Amniotic epithelial cell (primary cell): ENCODE measurements around the gene XAGE3.

ENCODE experiments used
- DNase-seq: peaks from one replicate; pipeline ENCODE4 v3.0.0-alpha.2; 2010; ENCODE audit warnings: low read depth

The XAGE3 gene

GRCh38 chrX:52839137-52839536 is 28.7 kb downstream of the XAGE3 start:
- DNase-seq, result no peak

DNA sequence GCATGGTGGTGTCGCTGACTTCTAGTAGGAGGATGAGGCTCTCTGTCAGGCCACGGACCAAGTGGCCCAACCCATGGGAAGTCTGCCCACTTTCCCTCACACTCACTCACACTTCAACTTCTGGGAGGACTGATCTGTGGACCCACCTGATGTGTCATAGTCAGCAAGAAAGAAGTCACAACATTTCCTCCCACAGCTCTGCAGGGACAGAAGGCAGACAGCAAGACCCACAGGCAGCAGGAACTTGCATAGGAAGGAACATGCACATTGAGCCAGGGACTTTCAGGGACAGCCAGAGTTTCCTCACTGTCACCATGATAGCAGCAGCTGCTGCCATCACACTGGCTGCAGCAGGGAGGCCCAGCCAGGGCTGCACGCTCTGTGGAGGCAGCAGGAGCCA is 37.3 kb downstream of the XAGE3 start:
- no peak for DNase-seq

DNA sequence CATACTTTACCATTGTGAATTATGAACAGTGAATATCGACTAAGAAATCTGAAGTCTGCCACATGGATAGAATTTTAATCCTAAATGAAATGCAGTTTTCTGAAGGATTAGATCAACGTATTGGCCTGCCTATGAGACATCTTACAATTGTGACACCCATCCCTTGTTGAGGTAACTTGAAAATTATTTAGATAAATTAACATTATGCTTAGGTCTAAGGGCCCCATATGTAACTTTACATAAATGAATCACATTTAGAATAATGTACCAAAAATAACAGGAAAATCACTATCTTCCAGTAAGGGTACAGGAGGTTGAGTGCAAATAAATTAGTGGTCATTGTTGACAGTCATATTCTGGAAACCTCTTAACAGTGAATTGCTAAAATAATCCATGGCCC is 43.3 kb downstream of the XAGE3 start:
- DNase-seq, result no peak

- DNase-seq, result no peak
Observed at GRCh38 chrX:52821079-52821760, 46.7 kb downstream of the XAGE3 start.

DNA sequence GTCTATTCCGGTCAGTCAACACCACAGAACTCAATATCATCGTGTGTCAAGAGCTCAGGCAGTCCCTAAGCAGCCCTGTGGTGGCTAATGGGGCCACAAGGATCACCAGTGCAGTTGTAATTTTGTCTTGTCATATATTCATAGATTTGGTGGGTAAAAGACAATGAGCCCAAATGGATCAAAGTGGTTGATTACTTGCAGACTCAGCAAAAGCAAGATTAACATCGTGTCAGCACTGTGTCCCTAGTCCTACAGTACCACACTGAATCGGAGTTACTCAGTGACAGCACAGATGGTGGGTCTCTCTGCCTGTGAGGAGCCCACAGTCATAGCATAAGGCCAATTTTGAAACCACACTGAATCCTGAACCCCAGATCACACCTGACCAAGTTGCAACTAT is 48.1 kb downstream of the XAGE3 start:
- no peak for DNase-seq
